Esophagus squamous epithelium (tissue), 5 donors: ENCODE data around the gene IL34. TPM values are rescaled to one million over a fixed set of nuclear protein-coding genes. Genes with fewer than 3 reads are reported as not detected.
A peak's percentile ranks its signal among the peaks of the same experiment; 100 is the strongest.

Source experiments
- DNase-seq: peaks from one replicate; lab custom pipeline; 2025; lab: John Stamatoyannopoulos, UW
- H3K27ac ChIP-seq, 4 donors: fragments of 200-600 bp; sonication (generic); one replicate each; pipeline ENCODE4 v1.5.1; 2016 to 2019; ENCODE audit warnings: mild to moderate bottlenecking in 1 of 4
- H3K27me3 ChIP-seq, 4 donors: fragments of 200-600 bp; sonication (generic); 1 replicate in 3 of 4; 2 replicates in 1 of 4; pipeline versions ENCODE4 v1.5.1 to v1.6.0; 2017 to 2021; ENCODE audit warnings: antibody characterized with exemption in 1 of 4
- H3K36me3 ChIP-seq, 3 donors: fragments of 200-600 bp; sonication (generic); one replicate each; pipeline ENCODE4 v1.5.1; 2016 to 2019
- H3K4me1 ChIP-seq, 3 donors: fragments of 200-600 bp; sonication (generic); one replicate each; pipeline ENCODE4 v1.5.1; 2017 to 2019
- H3K4me3 ChIP-seq, 4 donors: fragments of 200-600 bp; sonication (generic); 1 replicate in 3 of 4; 2 replicates in 1 of 4; pipeline ENCODE4 v1.5.1; 2016 to 2019; ENCODE audit warnings: mild to moderate bottlenecking in 2 of 4, moderate library complexity in 1 of 4
- H3K9me3 ChIP-seq, 3 donors: fragments of 200-600 bp; sonication (generic); one replicate each; pipeline ENCODE4 v1.5.1; 2016 to 2019
- CTCF ChIP-seq, 6 experiments: fragments of 450-650 bp in 4 of 6; fragments of 200-600 bp in 2 of 6; sonication (generic) in 2 of 6; IDR thresholded peaks; one replicate each; pipeline ENCODE4 v1.5.1; 2016 to 2019; ENCODE audit warnings: antibody characterized with exemption in 6 of 6, mild to moderate bottlenecking in 4 of 6, moderate library complexity in 4 of 6
- POLR2A ChIP-seq, 4 donors: fragments of 450-650 bp; IDR thresholded peaks; one replicate each; pipeline ENCODE4 v1.6.1; 2017; ENCODE audit warnings: antibody characterized with exemption in 4 of 4, mild to moderate bottlenecking in 4 of 4, moderate library complexity in 3 of 4
- WGBS, 2 donors: methylation state at CpG; one replicate each; pipeline ENCODE4 v1.1.5; 2018; 5-methylcytosine and 5-hydroxymethylcytosine counted together
- intact Hi-C: fragments of 100-400 bp; cut with DNase I; formaldehyde crosslinking; loops from one replicate; pipeline ENCODE4 v1.15.0; 2022
- total RNA-seq, 4 donors: library from RNA; depleted of rRNA; stranded (reverse); fragments of >200 nt; gene quantifications; one replicate each; pipeline ENCODE4 v1.1.0, GENCODE V29; 2016
- donor health status: DM: yes; HTN: yes; CAD: no.

The IL34 gene
- total RNA-seq, 4 donors from 2014 or later: 3.2 to 26.6 (median 9.1) TPM

GRCh38 chr16:70691223-70692129, 45.1 kb downstream of the IL34 start:
- Histone ChIP-seq H3K36me3 (peaks cover 0 to 6% (median 0%) of the 10 kb centered on the region in 3 donors), H3K4me3 (no peak overlapping the region), H3K4me1 (peaks cover 81 to 100% (median 98%) of the 10 kb centered on the region in 3 donors), H3K27me3 (no peaks in the 10 kb centered on the region), H3K9me3 (no peaks in the 10 kb centered on the region), H3K27ac (peak overlapping the region; percentile 85 to 95 (median 92))
- TF ChIP-seq POLR2A (IDR thresholded peaks at IDR 0.05) (peak in 1 of 4 donors; percentile 13), CTCF (IDR thresholded peaks at IDR 0.05) (no peak)
- 67% methylated on average over 1 of the region's 26 CpGs; no CpG with 5 or more reads in 1 of the 2 donors for WGBS, 2 donors
- DNase-seq: no peak
- intact Hi-C loops: no loop called here

DNA sequence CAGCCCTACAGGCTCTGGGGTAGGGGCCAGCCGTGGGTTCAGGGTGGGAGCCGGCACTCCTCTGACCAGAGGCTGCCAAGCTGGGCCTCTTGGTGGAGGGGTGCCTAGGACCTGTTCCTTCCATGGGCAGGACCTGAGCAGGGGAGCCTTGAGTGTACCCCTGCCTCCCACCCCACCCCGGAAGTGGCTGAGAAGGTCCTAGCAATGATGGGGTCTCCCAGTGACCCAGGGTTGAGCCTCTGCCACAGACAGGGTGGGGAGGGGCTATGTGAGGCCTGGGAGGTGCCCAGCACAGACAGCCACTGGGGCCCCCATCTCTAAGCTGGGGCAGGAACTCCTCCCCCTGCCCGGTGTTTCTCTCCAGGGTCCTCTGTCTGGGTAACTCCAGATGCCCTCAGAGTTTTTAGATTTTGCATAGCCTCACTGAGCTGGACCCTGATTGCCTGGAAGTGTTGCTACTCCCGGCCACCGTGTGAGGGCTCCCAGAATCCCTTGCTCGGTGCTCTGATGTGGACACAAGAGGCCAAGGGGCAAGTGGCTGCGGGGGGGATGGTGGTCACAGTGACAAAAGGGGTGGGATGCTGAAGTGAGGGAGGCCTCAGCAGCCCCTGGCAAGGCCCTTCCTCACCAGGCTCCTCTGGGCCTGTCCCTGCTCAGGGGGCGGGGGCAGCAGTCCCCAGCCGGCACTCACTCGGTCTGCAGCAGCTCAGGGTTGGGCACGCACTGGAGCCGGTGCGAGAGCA, 45.9 kb downstream of the IL34 start:
- 60 to 100% methylated on average over 1 to 2 of the region's 14 CpGs for WGBS, 2 donors
- Histone ChIP-seq H3K9me3 (no peaks in the 10 kb centered on the region), H3K4me1 (peaks cover 82 to 100% (median 99%) of the 10 kb centered on the region in 3 donors), H3K27ac (peak overlapping the region; percentile 85 to 95 (median 92)), H3K36me3 (peaks cover 0 to 6% (median 0%) of the 10 kb centered on the region in 3 donors), H3K4me3 (no peak overlapping the region), H3K27me3 (no peaks in the 10 kb centered on the region)
- intact Hi-C loops: no loop called here
- no peak for DNase-seq
- no peak for TF ChIP-seq POLR2A (IDR thresholded peaks at IDR 0.05)
- no peak for TF ChIP-seq CTCF (IDR thresholded peaks at IDR 0.05)

DNA sequence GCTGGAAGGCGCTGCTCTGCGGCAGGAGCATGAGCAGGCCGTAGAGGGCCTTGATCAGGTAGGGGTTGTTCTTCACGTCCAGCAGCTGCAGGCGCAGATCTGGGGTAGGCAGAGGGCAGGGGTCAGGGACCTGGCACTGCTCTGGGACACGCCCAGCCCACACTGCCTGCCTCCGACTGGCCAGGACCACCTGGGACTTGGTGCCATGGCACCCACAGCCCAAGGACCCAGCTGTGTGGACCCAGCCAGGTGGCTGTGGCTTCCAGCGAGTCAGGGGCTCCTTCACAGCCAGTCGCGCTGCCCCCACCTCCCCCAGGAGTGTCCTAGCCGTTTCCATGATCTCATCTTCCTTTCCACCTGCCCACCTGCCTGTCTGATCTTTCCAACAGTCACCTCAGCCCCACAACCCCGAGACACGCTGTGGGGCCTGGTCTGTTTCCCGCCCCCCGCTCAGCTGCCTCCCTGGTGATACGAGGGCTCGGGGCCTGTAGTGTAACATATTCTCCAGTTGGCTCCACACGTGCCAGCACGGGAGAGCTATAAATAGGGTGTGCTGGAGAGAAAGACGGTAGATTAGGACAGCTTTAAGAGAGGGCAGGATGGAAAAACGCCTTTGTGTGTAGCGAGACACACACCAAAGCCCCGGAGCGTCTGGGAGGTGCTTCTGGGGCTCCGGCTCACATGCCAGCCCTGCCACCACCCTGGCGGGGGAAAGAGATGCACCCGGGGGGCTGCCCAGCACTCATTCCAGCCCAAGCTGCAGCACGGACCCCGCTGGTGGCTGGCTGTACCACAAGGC, 46.7 kb downstream of the IL34 start:
- no peak for DNase-seq
- peaks cover 0 to 6% (median 0%) of the 10 kb centered on the region in 3 donors for H3K36me3 ChIP-seq
- no peaks in the 10 kb centered on the region for H3K9me3 ChIP-seq
- H3K4me3 ChIP-seq: no peak overlapping the region
- H3K27ac ChIP-seq: peak overlapping the region; percentile 85 to 95 (median 92)
- intact Hi-C loops: no loop called here
- H3K4me1 ChIP-seq: peaks cover 87 to 100% (median 99%) of the 10 kb centered on the region in 3 donors
- no peaks in the 10 kb centered on the region for H3K27me3 ChIP-seq
- TF ChIP-seq POLR2A (IDR thresholded peaks at IDR 0.05) (peak in 1 of 4 donors; percentile 13), CTCF (IDR thresholded peaks at IDR 0.05) (no peak)
- WGBS, 2 donors: 75 to 94% methylated on average over 5 to 13 of the region's 29 CpGs

GRCh38 chr16:70694088-70694867, 47.9 kb downstream of the IL34 start:
- peak overlapping the region; percentile 85 to 95 (median 92) for H3K27ac ChIP-seq
- H3K4me1 ChIP-seq: peaks cover 85 to 100% (median 98%) of the 10 kb centered on the region in 3 donors
- TF ChIP-seq POLR2A (IDR thresholded peaks at IDR 0.05): no peak
- no peak for TF ChIP-seq CTCF (IDR thresholded peaks at IDR 0.05)
- no peak for DNase-seq
- WGBS, 2 donors: 62 to 76% methylated on average over 3 of the region's 17 CpGs
- H3K27me3 ChIP-seq: no peaks in the 10 kb centered on the region
- H3K4me3 ChIP-seq: no peak overlapping the region
- H3K9me3 ChIP-seq: no peaks in the 10 kb centered on the region
- intact Hi-C loops: no loop called here
- H3K36me3 ChIP-seq: peaks cover 0 to 6% (median 0%) of the 10 kb centered on the region in 3 donors
